BE2C (cell line): ENCODE measurements around the gene ABHD13.
"Not testable (repeated sequence)": the region's sequence is repeated elsewhere in the genome, so short reads cannot be mapped to it uniquely, and the experiment has no call there.

Source experiments
- DNase-seq: peaks from one replicate; pipeline ENCODE4 v3.0.0-alpha.2; 2020
- H3K27me3 ChIP-seq: fragments of 250-450 bp; sonication (Bioruptor Pico); 2 replicates; pipeline ENCODE4 v1.5.1; 2020; ENCODE audit warnings: mild to moderate bottlenecking
- H3K36me3 ChIP-seq: fragments of 250-450 bp; sonication (Bioruptor Pico); 2 replicates; pipeline ENCODE4 v1.5.1; 2020; ENCODE audit warnings: mild to moderate bottlenecking
- H3K4me1 ChIP-seq: fragments of 250-450 bp; sonication (Bioruptor Pico); 2 replicates; pipeline ENCODE4 v1.5.1; 2020
- H3K4me3 ChIP-seq: 2 replicates; pipeline ENCODE4 v1.5.1; 2011; ENCODE audit warnings: low read depth, low read length
- H3K9me3 ChIP-seq: fragments of 250-450 bp; sonication (Bioruptor Pico); 2 replicates; pipeline ENCODE4 v1.5.1; 2020
- CTCF ChIP-seq: IDR thresholded peaks from 2 replicates; pipeline ENCODE4 v1.5.1; 2012; ENCODE audit warnings: mild to moderate bottlenecking, low read depth, low read length

ABHD13 gene

GRCh38 chr13:108215436-108215835 is 2.8 kb upstream of the ABHD13 start, which contains the start of gene LIG4:
Gene LIG4 (minus strand): TSS chr13:108215536. CDS start chr13:108211268, 4,268 bp downstream.
- peak; percentile 98 for DNase-seq
- peak within 1 kb of the TSS; percentile 63 for H3K4me3 ChIP-seq
- no peaks in the 10 kb centered on the region for H3K27me3 ChIP-seq
- H3K9me3 ChIP-seq: no peaks in the 10 kb centered on the region
- H3K36me3 ChIP-seq: peaks cover 3% of the 10 kb centered on the region; the same call in 1 of the 2 replicates
- H3K4me1 ChIP-seq: peaks cover 5% of the 10 kb centered on the region; the same call in 1 of the 2 replicates
- no peak for TF ChIP-seq CTCF

- H3K4me3 ChIP-seq: peak overlapping the region; percentile 92
- not testable (repeated sequence) for H3K9me3 ChIP-seq, H3K27me3 ChIP-seq, DNase-seq, H3K4me1 ChIP-seq, H3K36me3 ChIP-seq
Measured at GRCh38 chr13:108217307-108218043, 717 bp upstream of the ABHD13 start.

- H3K4me3 ChIP-seq: peak overlapping the region; percentile 92; the same call in 1 of the 2 replicates
- H3K4me1 ChIP-seq: peaks cover 5% of the 10 kb centered on the region; the same call in 1 of the 2 replicates
Measured at GRCh38 chr13:108220041-108220440, 1.8 kb downstream of the ABHD13 start.

GRCh38 chr13:108223687-108224503 is 5.7 kb downstream of the ABHD13 start:
- no peak for DNase-seq
- TF ChIP-seq CTCF: no peak
- no peak overlapping the region for H3K4me3 ChIP-seq
- H3K36me3 ChIP-seq: no peaks in the 10 kb centered on the region
- H3K4me1 ChIP-seq: peaks cover 23% of the 10 kb centered on the region
- H3K9me3 ChIP-seq: no peaks in the 10 kb centered on the region
- no peaks in the 10 kb centered on the region for H3K27me3 ChIP-seq

More at GRCh38 chr13:108220041-108220440, 1.8 kb downstream of the ABHD13 start:
- Histone ChIP-seq H3K27me3 (no peaks in the 10 kb centered on the region), H3K9me3 (no peaks in the 10 kb centered on the region), H3K36me3 (no peaks in the 10 kb centered on the region)
- no peak for DNase-seq
- peak; percentile 16; the same call in 1 of the 2 replicates for TF ChIP-seq CTCF

- Histone ChIP-seq H3K27me3 (no peaks in the 10 kb centered on the region), H3K4me1 (peaks cover 18% of the 10 kb centered on the region), H3K36me3 (peaks cover 4% of the 10 kb centered on the region), H3K9me3 (no peaks in the 10 kb centered on the region), H3K4me3 (no peak overlapping the region)
- no peak for TF ChIP-seq CTCF
- DNase-seq: no peak
Measured at GRCh38 chr13:108225440-108225839, 7.2 kb downstream of the ABHD13 start.

- DNase-seq: peak; percentile 22
- Histone ChIP-seq H3K36me3 (peaks cover 4% of the 10 kb centered on the region), H3K9me3 (no peaks in the 10 kb centered on the region), H3K27me3 (no peaks in the 10 kb centered on the region), H3K4me3 (peak overlapping the region; percentile 14), H3K4me1 (peaks cover 18% of the 10 kb centered on the region)
- TF ChIP-seq CTCF: no peak
Measured at GRCh38 chr13:108226184-108226583, 8.0 kb downstream of the ABHD13 start.
